Measurements from ENCODE around the gene FANCL.

- TF ChIP-seq CTCF (IDR thresholded peaks at IDR 0.05) (no peak), POLR2A (IDR thresholded peaks at IDR 0.05) (no peak)
These were observed 5.1 kb downstream of the FANCL start for GRCh38 chr2:58235984-58236383.
